ENCODE results near the gene TUBA1C. TPM values are rescaled to one million over a fixed set of nuclear protein-coding genes. Genes with fewer than 3 reads are reported as not detected.

TUBA1C gene
- 1,750 to 2,087 TPM (median 1,799 TPM) in 5 replicates for total RNA-seq (2022; extraction: Qiagen RNA extraction)

GRCh38 chr12:49264873-49265792 is at the start of gene TUBA1C:
Gene TUBA1C (plus strand): TSS chr12:49265082. CDS start chr12:49265182, 100 bp downstream.

GRCh38 chr12:49295082-49295936 is 30.4 kb downstream of the TUBA1C start, which contains the start of gene PRPH:
Gene PRPH (plus strand): TSS chr12:49295147. CDS start chr12:49295201, 54 bp downstream.

GRCh38 chr12:49322708-49323523 is 58.0 kb downstream of the TUBA1C start, which contains the start of gene TROAP:
Gene TROAP (plus strand): TSS chr12:49323255. CDS start chr12:49323609, 354 bp downstream.

Other genes starting within 250 kb of the TUBA1C start
- 39.5 to 47.6 TPM (median 41.3 TPM) in 5 replicates for gene PRKAG1, start 246.3 kb upstream of the TUBA1C start, total RNA-seq (2022; extraction: Qiagen RNA extraction)
- 34.1 to 40.1 TPM (median 36.7 TPM) in 5 replicates for gene KMT2D, start 204.3 kb upstream of the TUBA1C start, total RNA-seq (2022; extraction: Qiagen RNA extraction)
- 4.3 to 6.2 TPM (median 5.4 TPM) in 5 replicates for gene RHEBL1, start 195.1 kb upstream of the TUBA1C start, total RNA-seq (2022; extraction: Qiagen RNA extraction)
- gene DHH, start 170.3 kb upstream of the TUBA1C start, total RNA-seq (2022; extraction: Qiagen RNA extraction), result 0.06 TPM in 2 of 5 replicates, not detected in the others
- 12.5 to 20.7 TPM (median 16.2 TPM) in 5 replicates for gene LMBR1L, start 154.2 kb upstream of the TUBA1C start, total RNA-seq (2022; extraction: Qiagen RNA extraction)
- 2,254 to 2,528 TPM (median 2,445 TPM) in 5 replicates for gene TUBA1B, start 133.7 kb upstream of the TUBA1C start, total RNA-seq (2022; extraction: Qiagen RNA extraction)
- 172 to 224 TPM (median 204 TPM) in 5 replicates for gene TUBA1A, start 76.0 kb upstream of the TUBA1C start, total RNA-seq (2022; extraction: Qiagen RNA extraction)
- gene PRPH, start 30.1 kb downstream of the TUBA1C start, total RNA-seq (2022; extraction: Qiagen RNA extraction), result 0.97 to 1.8 TPM (median 1.5 TPM) in 5 replicates
- 75.6 to 99.1 TPM (median 87.2 TPM) in 5 replicates for gene TROAP, start 58.2 kb downstream of the TUBA1C start, total RNA-seq (2022; extraction: Qiagen RNA extraction)
- gene C1QL4, start 72.1 kb downstream of the TUBA1C start, total RNA-seq (2022; extraction: Qiagen RNA extraction), result 3.9 to 6.6 TPM (median 5.7 TPM) in 5 replicates
- 18.1 to 23.3 TPM (median 19.4 TPM) in 5 replicates for gene DNAJC22, start 81.8 kb downstream of the TUBA1C start, total RNA-seq (2022; extraction: Qiagen RNA extraction)
- 26.6 to 33.4 TPM (median 31.5 TPM) in 5 replicates for gene SPATS2, start 102.4 kb downstream of the TUBA1C start, total RNA-seq (2022; extraction: Qiagen RNA extraction)